ENCODE data around the gene LENEP.

DNA sequence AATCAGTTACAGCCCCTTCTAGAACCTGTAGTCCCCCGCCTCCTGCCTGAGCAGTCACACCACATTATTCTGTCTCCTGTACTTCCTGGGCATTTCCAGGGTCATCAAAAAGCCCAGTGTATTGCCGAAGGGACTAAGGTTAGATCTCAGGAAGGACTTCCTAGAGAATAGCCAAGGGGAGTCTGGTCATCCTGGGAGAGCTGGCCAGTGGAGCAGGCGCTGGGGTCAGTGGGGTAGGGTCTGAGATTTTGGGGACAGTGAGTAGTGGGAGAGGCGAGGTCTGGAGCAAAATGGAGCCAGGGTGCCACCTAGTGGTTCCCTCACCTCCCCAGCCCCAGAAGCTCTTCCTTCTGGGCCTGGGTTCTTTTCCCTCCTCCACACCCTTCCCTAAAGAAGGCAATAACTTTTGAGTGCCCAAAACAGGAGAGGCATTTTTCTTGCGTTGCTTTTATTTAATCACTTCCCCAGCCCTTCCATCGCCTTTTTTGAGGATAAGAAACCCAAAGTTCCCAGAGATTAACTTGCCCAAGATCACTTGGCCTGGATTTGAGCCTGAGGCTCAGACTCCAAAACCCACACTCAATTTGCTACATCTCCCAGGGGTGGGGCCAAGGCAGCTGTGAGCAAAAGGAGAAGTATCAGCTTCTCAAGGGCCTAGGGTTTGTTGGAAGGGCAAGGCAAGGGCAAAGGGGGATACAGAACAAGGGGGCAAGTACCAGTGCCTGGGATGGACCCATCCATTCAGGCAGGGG, 49.6 kb upstream of the LENEP start:
- TF ChIP-seq EZH2phosphoT487 (IDR thresholded peaks at IDR 0.05; ENCODE audit: insufficient read depth, low read depth) = no peak
- TF ChIP-seq EZH2 (IDR thresholded peaks at IDR 0.05; ENCODE audit: insufficient read depth, poor library complexity, severe bottlenecking) = no peak

All from GM23248 (cell line).